C4-2B (cell line): ENCODE measurements around the gene RAB6C.
"Not testable (repeated sequence)": the region's sequence is repeated elsewhere in the genome, so short reads cannot be mapped to it uniquely, and the experiment has no call there.

Experiments
- H3K27ac ChIP-seq: fragments of 450-650 bp; 2 replicates; pipeline ENCODE4 v1.5.1; 2017
- ZFX ChIP-seq: fragments of 450-650 bp; IDR thresholded peaks from 2 replicates; pipeline ENCODE4 v1.6.1; 2017
- TF ChIP-seq, protein P1 (sequence below): fragments of 450-650 bp; conservative IDR thresholded peaks from 2 replicates; pipeline ENCODE4 v1.5.1; 2017; ENCODE audit warnings: mild to moderate bottlenecking

The RAB6C gene

DNA sequence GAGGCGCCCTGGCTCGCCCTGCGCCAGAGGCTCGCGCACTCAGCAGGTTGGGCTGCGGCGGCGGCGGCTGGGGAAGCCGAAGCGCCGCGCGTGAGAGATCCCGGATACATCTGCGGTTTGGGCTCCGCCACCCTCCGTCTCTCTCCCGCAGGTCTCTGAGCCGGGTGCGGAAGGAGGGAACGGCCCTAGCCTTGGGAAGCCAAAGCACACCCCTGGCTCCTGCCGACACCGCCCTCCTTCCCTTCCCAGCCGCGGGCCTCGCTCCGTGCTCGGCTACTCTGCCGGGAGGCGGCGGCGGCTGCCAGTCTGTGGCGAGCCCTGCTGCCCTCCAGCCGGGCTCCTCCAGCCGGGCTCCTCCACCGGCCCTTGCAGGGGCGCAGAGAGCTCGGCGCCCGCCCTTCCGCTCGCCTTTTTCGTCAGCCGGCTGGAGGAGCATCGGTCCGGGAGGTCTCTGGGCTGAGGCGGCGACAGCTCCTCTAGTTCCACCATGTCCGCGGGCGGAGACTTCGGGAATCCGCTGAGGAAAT, at the start of gene RAB6C:
Gene RAB6C, plus strand, starts transcription at position 38 of the 527 bp plus-strand sequence. Its CDS starts 450 bp downstream, at position 488.
- H3K27ac ChIP-seq, result peak within 1 kb of the TSS; percentile 83

DNA sequence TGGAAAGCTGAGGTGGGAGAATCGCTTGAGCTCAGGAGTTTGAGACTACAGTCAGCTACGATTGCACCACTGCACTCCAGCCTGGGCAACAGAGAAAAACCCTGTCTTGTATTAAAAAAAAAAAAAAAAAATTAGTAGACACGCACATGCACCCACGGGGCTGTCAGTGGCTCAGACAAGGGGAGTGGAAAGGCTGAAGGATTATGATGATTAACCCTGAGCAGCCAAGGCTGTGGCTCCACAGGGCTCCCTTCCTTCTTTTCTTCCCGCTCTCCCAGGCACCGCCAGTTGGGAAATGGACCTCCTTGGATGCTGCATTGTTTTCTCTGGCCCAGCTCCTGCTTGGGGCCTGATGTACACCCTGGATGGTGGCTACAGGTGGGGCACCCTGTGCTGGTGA, 49.0 kb upstream of the RAB6C start:
- no peak for TF ChIP-seq ZFX
- TF ChIP-seq, protein P1, sequence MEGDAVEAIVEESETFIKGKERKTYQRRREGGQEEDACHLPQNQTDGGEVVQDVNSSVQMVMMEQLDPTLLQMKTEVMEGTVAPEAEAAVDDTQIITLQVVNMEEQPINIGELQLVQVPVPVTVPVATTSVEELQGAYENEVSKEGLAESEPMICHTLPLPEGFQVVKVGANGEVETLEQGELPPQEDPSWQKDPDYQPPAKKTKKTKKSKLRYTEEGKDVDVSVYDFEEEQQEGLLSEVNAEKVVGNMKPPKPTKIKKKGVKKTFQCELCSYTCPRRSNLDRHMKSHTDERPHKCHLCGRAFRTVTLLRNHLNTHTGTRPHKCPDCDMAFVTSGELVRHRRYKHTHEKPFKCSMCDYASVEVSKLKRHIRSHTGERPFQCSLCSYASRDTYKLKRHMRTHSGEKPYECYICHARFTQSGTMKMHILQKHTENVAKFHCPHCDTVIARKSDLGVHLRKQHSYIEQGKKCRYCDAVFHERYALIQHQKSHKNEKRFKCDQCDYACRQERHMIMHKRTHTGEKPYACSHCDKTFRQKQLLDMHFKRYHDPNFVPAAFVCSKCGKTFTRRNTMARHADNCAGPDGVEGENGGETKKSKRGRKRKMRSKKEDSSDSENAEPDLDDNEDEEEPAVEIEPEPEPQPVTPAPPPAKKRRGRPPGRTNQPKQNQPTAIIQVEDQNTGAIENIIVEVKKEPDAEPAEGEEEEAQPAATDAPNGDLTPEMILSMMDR, result no peak
- H3K27ac ChIP-seq, result no peak overlapping the region

DNA sequence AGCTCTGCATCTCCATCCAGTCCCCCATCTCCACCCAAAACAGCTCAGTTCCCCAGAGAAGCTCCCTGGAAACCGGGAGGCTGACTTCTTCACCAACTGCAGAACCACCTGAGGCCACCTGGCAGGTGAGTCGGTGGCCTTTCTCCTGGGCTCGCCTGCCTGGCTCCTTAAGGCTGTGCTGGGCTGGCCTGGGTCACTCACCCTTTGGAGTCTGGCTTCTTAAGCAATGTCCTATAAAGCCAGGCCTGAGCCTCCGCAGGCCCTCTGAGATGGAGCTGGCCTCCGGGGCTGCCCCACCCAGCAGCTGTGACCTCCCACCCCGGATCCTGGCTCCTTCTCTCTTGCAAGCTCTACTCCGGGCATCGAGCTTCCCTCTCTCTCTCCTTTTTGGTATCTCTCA, 46.1 kb upstream of the RAB6C start:
- not testable (repeated sequence) for H3K27ac ChIP-seq

DNA sequence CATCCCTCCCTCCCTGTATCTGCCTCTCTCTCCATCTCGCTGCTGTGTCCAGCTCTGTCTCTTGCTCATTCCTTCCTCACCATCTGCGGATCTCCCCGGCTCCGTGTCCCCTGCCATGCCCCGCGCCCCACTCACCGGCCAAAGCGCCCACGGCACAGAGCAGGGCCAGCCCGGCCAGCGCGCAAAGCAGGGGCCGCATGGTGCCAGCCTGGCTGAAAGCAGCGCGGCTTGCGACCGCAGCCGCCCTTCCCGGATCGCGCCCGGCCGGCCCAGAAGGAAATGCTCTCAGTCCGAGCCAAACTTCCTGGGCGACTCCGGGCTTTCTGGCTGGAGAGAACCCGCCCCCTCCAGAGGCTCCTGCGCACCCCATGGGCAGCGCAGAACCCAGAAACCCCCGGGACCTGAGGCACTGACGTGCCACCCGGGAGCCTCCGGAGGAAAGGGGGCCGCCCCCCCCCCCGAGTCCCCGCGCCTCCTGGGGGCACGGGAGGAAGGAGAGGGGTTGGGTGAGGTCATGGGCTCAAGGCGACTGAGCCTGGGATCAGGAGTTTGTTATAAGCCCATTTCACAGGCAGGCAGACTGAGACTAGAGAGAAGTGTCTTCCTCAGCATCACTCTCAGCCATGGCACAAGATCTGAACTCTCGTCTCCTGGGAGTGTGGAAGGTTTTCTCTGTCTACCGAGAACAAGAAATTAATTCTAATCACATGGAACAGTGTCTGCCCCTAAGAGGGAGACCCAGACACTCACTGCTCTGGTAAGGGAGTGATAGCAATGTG, 45.2 kb upstream of the RAB6C start:
- H3K27ac ChIP-seq, result no peak overlapping the region
- TF ChIP-seq, protein P1, result no peak
- TF ChIP-seq ZFX, result no peak

DNA sequence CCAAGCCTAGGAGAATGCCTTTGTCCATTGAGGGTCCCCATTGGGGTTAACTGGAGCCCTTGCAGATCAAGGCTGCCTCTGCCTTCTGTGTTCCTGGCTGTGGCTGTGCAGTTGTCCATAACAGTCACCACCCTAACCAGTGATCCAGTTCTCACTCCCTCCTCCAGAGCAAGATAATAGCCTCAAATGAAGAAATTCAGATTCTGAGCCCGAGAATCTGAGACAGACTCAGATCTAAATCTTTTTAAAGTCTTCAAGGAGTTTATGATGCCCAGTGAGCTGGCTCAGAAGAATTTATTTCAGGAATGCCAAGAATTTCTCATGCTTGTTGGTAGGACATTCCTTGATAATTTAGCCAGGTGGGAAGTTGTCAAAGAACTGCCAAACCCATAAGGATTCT, 44.3 kb upstream of the RAB6C start:
- no peak overlapping the region for H3K27ac ChIP-seq

DNA sequence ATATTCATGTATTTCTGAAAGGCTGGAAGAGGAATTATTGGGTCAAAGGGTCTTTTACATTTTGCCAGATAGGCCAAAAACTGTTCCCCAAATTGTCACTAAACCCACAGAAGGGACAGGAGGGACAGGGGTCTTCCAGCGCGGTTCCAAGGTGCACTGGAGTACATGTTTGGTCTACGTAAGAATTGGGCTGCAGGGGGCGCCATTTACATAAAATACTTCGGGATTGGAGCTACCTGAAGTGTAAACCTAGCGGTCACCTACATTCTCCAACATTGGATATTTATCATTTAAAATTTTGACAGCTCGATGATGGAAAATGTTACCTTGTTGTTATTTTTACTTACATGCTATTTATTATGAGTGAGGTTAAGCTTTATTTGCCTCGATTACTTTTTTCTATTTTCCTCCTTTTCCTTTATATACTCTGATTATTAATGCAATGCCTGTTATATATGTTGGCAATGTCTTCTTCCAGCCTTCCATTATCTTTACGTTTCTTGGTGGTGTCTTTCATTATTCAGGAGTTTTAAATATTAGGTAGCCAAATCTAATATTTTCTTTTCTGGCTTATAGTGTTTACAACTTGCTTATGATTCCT, 43.0 kb upstream of the RAB6C start:
- TF ChIP-seq, protein P1, result peak; percentile 54
- no peak for TF ChIP-seq ZFX
- H3K27ac ChIP-seq, result no peak overlapping the region

More for the DNA sequence above, 44.3 kb upstream of the RAB6C start:
- TF ChIP-seq, protein P1, result no peak
- TF ChIP-seq ZFX, result no peak

DNA sequence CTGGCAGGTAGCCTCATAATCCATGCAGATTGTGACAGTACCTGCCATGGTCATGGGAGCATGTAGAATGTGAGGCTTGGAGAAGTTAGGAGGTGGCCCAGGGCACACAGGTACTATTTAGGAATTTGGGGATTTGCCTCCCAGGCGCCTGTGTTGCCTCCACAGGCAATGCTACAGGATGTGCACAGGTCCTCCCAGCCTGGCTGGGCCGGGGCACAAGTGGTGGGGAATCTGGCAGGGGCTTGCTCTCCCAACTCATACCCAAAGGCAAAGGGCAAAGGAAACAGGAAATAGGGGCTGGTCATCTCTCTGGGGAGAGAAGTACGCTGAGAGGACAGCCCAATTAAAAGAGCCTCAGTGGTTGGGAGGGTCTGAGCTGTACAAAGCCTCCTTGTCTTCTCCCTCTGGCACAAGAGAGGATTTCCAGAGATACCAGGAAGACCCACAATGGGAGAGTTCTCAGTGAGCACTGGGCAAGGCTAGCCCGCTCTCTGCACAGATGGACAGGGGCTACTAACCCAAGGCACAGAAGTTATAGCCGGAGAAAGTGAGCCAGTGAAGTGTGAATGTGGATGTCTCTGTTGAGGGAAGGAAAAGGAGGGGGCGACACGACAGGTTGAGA, 40.5 kb upstream of the RAB6C start:
- not testable (repeated sequence) for H3K27ac ChIP-seq

DNA sequence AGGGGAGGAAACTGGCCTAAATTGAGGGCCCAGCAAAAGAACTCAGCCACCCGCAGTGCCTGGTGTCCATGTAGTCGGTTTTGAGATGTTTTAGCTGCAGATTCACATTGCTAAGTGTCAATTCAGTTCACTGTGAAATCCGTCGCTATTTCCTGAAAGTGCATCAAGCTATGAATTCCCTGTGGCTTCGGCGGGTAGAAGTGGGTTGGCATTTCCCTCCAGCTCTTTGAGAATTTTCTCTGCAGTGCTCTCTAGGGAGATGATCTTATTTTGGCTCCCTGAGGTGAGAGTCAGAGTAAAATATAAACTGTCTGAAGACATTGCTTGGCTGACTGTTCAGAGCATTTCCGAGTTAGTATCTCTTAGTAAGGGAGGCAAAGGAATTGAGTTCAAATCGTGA, 36.0 kb upstream of the RAB6C start:
- H3K27ac ChIP-seq, result not testable (repeated sequence)

DNA sequence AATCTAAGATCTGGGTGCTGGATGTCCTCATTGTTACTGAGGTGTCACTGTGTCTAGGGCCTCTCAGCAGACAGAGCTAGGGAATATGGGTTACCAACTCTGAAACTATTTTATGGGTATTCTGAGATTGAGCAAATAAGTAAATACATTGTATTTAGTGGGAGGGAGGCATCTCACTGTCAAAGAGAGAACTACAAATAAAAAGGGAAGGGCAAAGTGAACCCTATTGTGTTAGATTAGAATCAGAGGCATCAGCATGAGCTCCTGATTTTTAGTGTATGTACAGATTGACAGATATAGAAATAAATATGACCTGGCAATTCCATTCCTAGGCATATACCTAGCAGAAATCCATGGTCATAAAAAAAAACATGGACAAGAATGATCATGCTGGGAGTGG, 33.9 kb upstream of the RAB6C start:
- H3K27ac ChIP-seq, result no peak overlapping the region
- TF ChIP-seq, protein P1, result no peak
- TF ChIP-seq ZFX, result no peak

DNA sequence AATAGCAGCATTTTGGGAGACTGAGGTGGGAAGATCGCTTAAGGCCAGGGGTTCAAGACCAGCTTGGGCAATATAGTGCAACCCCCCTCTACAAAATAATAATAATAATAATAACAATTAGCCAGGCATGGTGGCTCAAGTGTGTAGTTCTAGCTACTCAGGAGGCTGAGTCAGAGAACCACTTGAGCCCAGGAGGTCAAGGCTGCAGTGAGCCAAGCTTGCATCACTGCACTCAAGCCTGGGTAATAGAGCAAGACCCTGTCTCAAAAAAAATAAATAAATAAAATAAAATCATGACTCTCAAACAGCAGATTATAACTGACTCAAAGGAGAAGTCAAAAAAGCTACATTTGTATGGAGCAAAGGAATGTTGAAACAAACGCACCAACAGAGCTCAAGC, 31.8 kb upstream of the RAB6C start:
- H3K27ac ChIP-seq, result not testable (repeated sequence)

DNA sequence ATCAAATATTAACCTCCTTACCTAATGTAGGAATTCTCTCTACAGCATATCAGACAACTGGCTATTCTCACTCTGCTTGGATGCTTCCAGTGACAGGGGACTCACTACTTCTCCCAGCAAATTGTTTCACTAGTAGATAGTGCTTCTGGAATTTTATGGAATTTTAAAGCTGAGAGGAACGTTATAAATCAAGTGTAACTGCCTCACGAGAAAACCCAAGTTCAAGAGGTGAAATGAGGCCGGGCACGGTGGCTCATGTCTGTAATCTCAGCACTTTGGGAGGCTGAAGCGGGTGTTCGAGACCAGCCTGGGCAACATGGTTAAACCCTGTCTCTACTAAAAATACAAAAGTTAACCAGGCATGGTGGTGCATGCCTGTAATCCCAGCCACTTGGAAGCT, 23.3 kb upstream of the RAB6C start:
- H3K27ac ChIP-seq, result not testable (repeated sequence)
